CD14-positive monocyte (primary cell): ENCODE data around the gene ANO4. TPM values are rescaled to one million over a fixed set of nuclear protein-coding genes. Genes with fewer than 3 reads are reported as not detected.

Experiments used
- DNase-seq, 3 donors: peaks; one replicate each; pipeline ENCODE4 v3.0.0-alpha.2; 2011 to 2022
- H2AFZ ChIP-seq: 2 replicates; pipeline ENCODE4 v1.6.0; 2012; ENCODE audit warnings: mild to moderate bottlenecking, low read depth, low read length, inconsistent platforms; ENCODE audit not compliant: insufficient read depth, poor library complexity, severe bottlenecking
- H3K27ac ChIP-seq, 2 donors: 1 replicate in 1 of 2; 2 replicates in 1 of 2; pipeline ENCODE4 v1.5.1; 2012 to 2013; ENCODE audit warnings: low read length in 2 of 2, control low read depth in 1 of 2, inconsistent platforms in 1 of 2, low read depth in 1 of 2, mild to moderate bottlenecking in 1 of 2
- H3K27me3 ChIP-seq, 2 donors: one replicate each; pipeline versions ENCODE4 v1.6.0 to v1.6.1; 2011 to 2013; ENCODE audit warnings: low read length in 2 of 2; ENCODE audit not compliant: control insufficient read depth in 2 of 2, insufficient read depth in 2 of 2
- H3K36me3 ChIP-seq, 2 donors: replicated peaks in 1 of 2; 1 replicate in 1 of 2; 2 replicates in 1 of 2; pipeline versions ENCODE4 v1.5.1 to v1.6.1; 2012 to 2013; ENCODE audit warnings: low read length in 2 of 2, control low read depth in 1 of 2, inconsistent platforms in 1 of 2, mild to moderate bottlenecking in 1 of 2; ENCODE audit not compliant: insufficient read depth in 2 of 2, control insufficient read depth in 1 of 2
- H3K4me1 ChIP-seq, 2 donors: 1 replicate in 1 of 2; 2 replicates in 1 of 2; pipeline versions ENCODE4 v1.5.1 to v1.6.1; 2012 to 2013; ENCODE audit warnings: low read length in 2 of 2, control low read depth in 1 of 2, inconsistent platforms in 1 of 2, mild to moderate bottlenecking in 1 of 2, moderate library complexity in 1 of 2; ENCODE audit not compliant: insufficient read depth in 2 of 2, control insufficient read depth in 1 of 2
- H3K4me2 ChIP-seq: replicated peaks from 2 replicates; pipeline ENCODE3; 2012; ENCODE audit warnings: low read length, moderate library complexity, mild to moderate bottlenecking; ENCODE audit not compliant: poor library complexity, severe bottlenecking; ENCODE audit errors: extremely low read depth
- H3K4me3 ChIP-seq, 3 experiments: fragments of 200-600 bp in 1 of 3; sonication (generic) in 1 of 3; replicated peaks in 1 of 3; 1 replicate in 2 of 3; 2 replicates in 1 of 3; pipeline ENCODE4 v1.5.1; 2011 to 2013; ENCODE audit warnings: low read length in 3 of 3, mild to moderate bottlenecking in 3 of 3, control low read depth in 2 of 3, low read depth in 2 of 3, inconsistent platforms in 1 of 3, moderate library complexity in 1 of 3
- H3K79me2 ChIP-seq: 2 replicates; pipeline ENCODE4 v1.6.0; 2012; ENCODE audit warnings: mild to moderate bottlenecking, control low read depth, inconsistent platforms, low read length, moderate library complexity; ENCODE audit not compliant: insufficient read depth
- H3K9ac ChIP-seq: 2 replicates; pipeline ENCODE4 v1.6.0; 2017; ENCODE audit warnings: low read length, mild to moderate bottlenecking; ENCODE audit not compliant: insufficient read depth, poor library complexity, severe bottlenecking
- H3K9me3 ChIP-seq, 2 donors: replicated peaks in 1 of 2; 1 replicate in 1 of 2; 2 replicates in 1 of 2; pipeline versions ENCODE4 v1.5.1 to v1.6.1; 2012 to 2013; ENCODE audit warnings: low read length in 2 of 2, control low read depth in 1 of 2; ENCODE audit not compliant: control insufficient read depth in 1 of 2, insufficient read depth in 1 of 2
- H4K20me1 ChIP-seq: 2 replicates; pipeline ENCODE4 v1.6.0; 2012; ENCODE audit warnings: mild to moderate bottlenecking, low read length, control low read depth, moderate library complexity; ENCODE audit not compliant: insufficient read depth
- H3K27ac Mint-ChIP-seq, 7 donors: one replicate each; pipeline ENCODE4 v1.8.0; 2020; ENCODE audit warnings: mild to moderate bottlenecking in 7 of 7, mixed read lengths in 7 of 7, moderate library complexity in 6 of 7, inconsistent platforms in 2 of 7
- H3K27me3 Mint-ChIP-seq, 3 donors: one replicate each; pipeline ENCODE4 v1.8.0; 2021 to 2022; ENCODE audit warnings: low read depth in 3 of 3, mild to moderate bottlenecking in 3 of 3, mixed read lengths in 3 of 3, moderate library complexity in 3 of 3, inconsistent platforms in 1 of 3
- H3K36me3 Mint-ChIP-seq, 2 donors: one replicate each; pipeline ENCODE4 v1.8.0; 2020; ENCODE audit warnings: mixed read lengths in 2 of 2, inconsistent platforms in 1 of 2, mild to moderate bottlenecking in 1 of 2
- H3K4me1 Mint-ChIP-seq: one replicate; pipeline ENCODE4 v1.8.0; 2020; ENCODE audit warnings: mild to moderate bottlenecking, mixed read lengths
- H3K4me3 Mint-ChIP-seq, 2 donors: one replicate each; pipeline ENCODE4 v1.8.0; 2020; ENCODE audit warnings: mild to moderate bottlenecking in 2 of 2, mixed read lengths in 2 of 2, moderate library complexity in 1 of 2
- H3K9me3 Mint-ChIP-seq, 7 donors: one replicate each; pipeline ENCODE4 v1.8.0; 2020 to 2022; ENCODE audit warnings: mixed read lengths in 7 of 7, mild to moderate bottlenecking in 6 of 7, moderate library complexity in 6 of 7, inconsistent platforms in 2 of 7
- WGBS: methylation state at CpG from one replicate; pipeline ENCODE4 v1.1.5; 2013; ENCODE audit warnings: missing lambda C conversion rate; ENCODE audit not compliant: insufficient coverage; 5-methylcytosine and 5-hydroxymethylcytosine counted together
- intact Hi-C, 2 donors: fragments of 100-400 bp; cut with micrococcal nuclease; formaldehyde crosslinking; loops; one replicate each; pipeline versions ENCODE4 v1.15.0 to v1.15.1; 2023
- polyA plus RNA-seq, 3 donors: library from polyadenylated mRNA; depleted of rRNA in 1 of 3; unstranded in 2 of 3; stranded (reverse) in 1 of 3; fragments of 300-500 nt in 2 of 3; fragments of >200 nt in 1 of 3; fragmentation: Illumina TruSeq in 2 of 3; gene quantifications; 1 replicate in 2 of 3; 2 replicates in 1 of 3; pipeline ENCODE4 v1.2.3, GENCODE V29; 2012 to 2021
- TF ChIP-seq, protein P1 (sequence below): fragments of 200-600 bp; IDR thresholded peaks from one replicate; pipeline ENCODE4 v1.8.0; 2022; ENCODE audit warnings: antibody characterized with exemption, mild to moderate bottlenecking

ANO4 gene
- polyA plus RNA-seq, 3 donors: not detected

DNA sequence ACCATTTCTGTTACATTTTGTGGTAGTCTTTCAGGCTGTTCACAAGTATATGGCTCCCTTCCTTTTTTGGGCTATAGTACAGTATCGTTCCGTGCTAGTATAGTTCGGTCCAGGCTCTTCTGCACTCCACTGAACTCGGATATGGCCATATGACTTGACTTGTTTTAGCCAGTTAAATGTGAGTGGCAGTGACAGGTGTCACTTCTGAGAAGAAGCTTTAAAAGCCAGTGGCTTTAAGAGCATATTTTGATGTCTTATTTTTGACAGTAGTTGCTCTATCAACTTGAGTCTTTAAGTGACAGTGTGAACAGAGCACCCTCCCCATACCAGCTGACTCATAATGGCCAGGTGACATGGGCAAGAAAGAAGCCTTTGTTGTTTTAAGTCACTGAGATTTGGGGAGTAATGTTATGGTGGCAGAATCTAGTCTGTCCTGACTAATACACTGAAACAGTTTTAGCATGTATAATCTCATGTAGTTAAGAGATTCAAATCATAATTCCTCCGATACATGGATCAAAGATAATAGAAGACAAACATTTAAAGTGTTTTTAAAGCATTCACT lies 64.6 kb downstream of the ANO4 start:
- Mint-ChIP-seq H3K36me3 (no peaks in the 10 kb centered on the region), H3K27ac (no peak overlapping the region), H3K4me3 (no peak overlapping the region), H3K9me3 (peaks cover 0 to 4% (median 0%) of the 10 kb centered on the region in 7 donors), H3K4me1 (no peaks in the 10 kb centered on the region), H3K27me3 (peaks cover 0 to 3% (median 2%) of the 10 kb centered on the region in 3 donors)
- Histone ChIP-seq H3K4me2 (no peak overlapping the region), H3K4me1 (no peaks in the 10 kb centered on the region), H3K9me3 (no peaks in the 10 kb centered on the region), H3K79me2 (no peaks in the 10 kb centered on the region), H3K36me3 (no peaks in the 10 kb centered on the region), H3K9ac (no peak overlapping the region), H3K27me3 (no peaks in the 10 kb centered on the region), H2AFZ (no peak overlapping the region), H3K4me3 (no peak overlapping the region), H3K27ac (no peak overlapping the region), H4K20me1 (no peaks in the 10 kb centered on the region)
- TF ChIP-seq, protein P1, sequence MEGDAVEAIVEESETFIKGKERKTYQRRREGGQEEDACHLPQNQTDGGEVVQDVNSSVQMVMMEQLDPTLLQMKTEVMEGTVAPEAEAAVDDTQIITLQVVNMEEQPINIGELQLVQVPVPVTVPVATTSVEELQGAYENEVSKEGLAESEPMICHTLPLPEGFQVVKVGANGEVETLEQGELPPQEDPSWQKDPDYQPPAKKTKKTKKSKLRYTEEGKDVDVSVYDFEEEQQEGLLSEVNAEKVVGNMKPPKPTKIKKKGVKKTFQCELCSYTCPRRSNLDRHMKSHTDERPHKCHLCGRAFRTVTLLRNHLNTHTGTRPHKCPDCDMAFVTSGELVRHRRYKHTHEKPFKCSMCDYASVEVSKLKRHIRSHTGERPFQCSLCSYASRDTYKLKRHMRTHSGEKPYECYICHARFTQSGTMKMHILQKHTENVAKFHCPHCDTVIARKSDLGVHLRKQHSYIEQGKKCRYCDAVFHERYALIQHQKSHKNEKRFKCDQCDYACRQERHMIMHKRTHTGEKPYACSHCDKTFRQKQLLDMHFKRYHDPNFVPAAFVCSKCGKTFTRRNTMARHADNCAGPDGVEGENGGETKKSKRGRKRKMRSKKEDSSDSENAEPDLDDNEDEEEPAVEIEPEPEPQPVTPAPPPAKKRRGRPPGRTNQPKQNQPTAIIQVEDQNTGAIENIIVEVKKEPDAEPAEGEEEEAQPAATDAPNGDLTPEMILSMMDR: no peak
- WGBS: 100% methylated on average over 4 of the region's 5 CpGs
- no peak for DNase-seq
- intact Hi-C loops: no loop called here

DNA sequence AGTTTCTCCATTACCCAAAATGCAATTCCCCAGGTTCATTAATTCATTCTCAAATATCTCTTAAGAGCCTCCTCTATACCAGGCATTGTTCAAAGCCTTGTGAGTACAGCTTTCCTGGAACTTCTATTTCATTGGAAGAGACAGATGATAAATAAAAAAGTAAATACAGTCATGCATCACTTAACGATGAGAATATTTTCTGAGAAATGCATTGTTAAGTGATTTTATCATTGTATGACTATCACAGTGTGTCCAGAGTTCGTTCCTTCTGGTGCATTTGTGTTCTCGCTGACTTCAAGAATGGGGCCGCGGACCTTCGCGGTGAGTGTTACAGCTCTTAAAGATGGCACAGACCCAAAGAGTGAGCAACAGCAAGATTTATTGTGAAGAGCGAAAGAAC lies 66.0 kb downstream of the ANO4 start:
- Mint-ChIP-seq H3K36me3 (no peaks in the 10 kb centered on the region), H3K4me1 (no peaks in the 10 kb centered on the region), H3K9me3 (peaks cover 0 to 4% (median 0%) of the 10 kb centered on the region in 7 donors), H3K4me3 (no peak overlapping the region), H3K27me3 (no peaks in the 10 kb centered on the region), H3K27ac (no peak overlapping the region)
- no peak overlapping the region for H3K4me3 ChIP-seq
- H3K4me2 ChIP-seq: no peak overlapping the region
- intact Hi-C loops: no loop called here
- no peak overlapping the region for H3K27ac ChIP-seq
- no peaks in the 10 kb centered on the region for H3K4me1 ChIP-seq
- H3K79me2 ChIP-seq: no peaks in the 10 kb centered on the region
- no peak overlapping the region for H2AFZ ChIP-seq
- H3K9me3 ChIP-seq: no peaks in the 10 kb centered on the region
- 90% methylated on average over 8 of the region's 8 CpGs for WGBS
- H3K9ac ChIP-seq: no peak overlapping the region
- no peaks in the 10 kb centered on the region for H3K27me3 ChIP-seq
- TF ChIP-seq, protein P1: no peak
- H3K36me3 ChIP-seq: no peaks in the 10 kb centered on the region
- DNase-seq: no peak
- no peaks in the 10 kb centered on the region for H4K20me1 ChIP-seq
